Keratinocyte (primary cell): Measurements from ENCODE around the gene RPL29. TPM values are rescaled to one million over a fixed set of nuclear protein-coding genes. Genes with fewer than 3 reads are reported as not detected.
A peak's percentile ranks its signal among the peaks of the same experiment; 100 is the strongest.
"Not testable (repeated sequence)": the region's sequence is repeated elsewhere in the genome, so short reads cannot be mapped to it uniquely, and the experiment has no call there.

Experiments
- DNase-seq: peaks from one replicate; pipeline ENCODE4 v3.0.0-alpha.2; 2011; ENCODE audit warnings: low read depth, missing footprints, low spot score
- FAIRE-seq: peaks from 2 replicates; lab custom pipeline; 2011; peaks lifted over from hg19 to GRCh38; lab: Jason Lieb, UNC
- H2AFZ ChIP-seq: 2 replicates; pipeline ENCODE4 v1.6.0; 2012; ENCODE audit warnings: low read length, control low read depth, inconsistent platforms; ENCODE audit not compliant: control insufficient read depth
- H3K27ac ChIP-seq: 2 replicates; pipeline ENCODE4 v1.5.1; 2011; ENCODE audit warnings: low read length; ENCODE audit not compliant: control insufficient read depth, insufficient read depth
- H3K27me3 ChIP-seq: 3 replicates; pipeline ENCODE4 v1.6.0; 2011; ENCODE audit warnings: low read length; ENCODE audit not compliant: control insufficient read depth, insufficient read depth; ENCODE audit errors: extremely low read depth
- H3K36me3 ChIP-seq, 2 experiments: 2 replicates in 1 of 2; 3 replicates in 1 of 2; pipeline ENCODE4 v1.5.1; 2011; ENCODE audit warnings: low read length in 2 of 2, mild to moderate bottlenecking in 1 of 2; ENCODE audit not compliant: control insufficient read depth in 2 of 2, insufficient read depth in 2 of 2; ENCODE audit errors: extremely low read depth in 1 of 2
- H3K4me1 ChIP-seq: 3 replicates; pipeline ENCODE4 v1.5.1; 2011; ENCODE audit warnings: low read length; ENCODE audit not compliant: control insufficient read depth, insufficient read depth; ENCODE audit errors: extremely low read depth
- H3K4me2 ChIP-seq: 3 replicates; pipeline ENCODE4 v1.6.0; 2011; ENCODE audit warnings: low read depth, low read length; ENCODE audit not compliant: control insufficient read depth, insufficient read depth; ENCODE audit errors: extremely low read depth
- H3K4me3 ChIP-seq, 3 experiments: fragments of 200-600 bp in 1 of 3; sonication (generic) in 1 of 3; 2 replicates in 2 of 3; 3 replicates in 1 of 3; pipeline ENCODE4 v1.5.1; 2011 to 2016; ENCODE audit warnings: low read length in 3 of 3, mild to moderate bottlenecking in 3 of 3, control low read depth in 2 of 3, inconsistent platforms in 1 of 3, low read depth in 1 of 3, mixed read lengths in 1 of 3, mixed run types in 1 of 3, moderate library complexity in 1 of 3; ENCODE audit not compliant: control insufficient read depth in 2 of 3, insufficient read depth in 2 of 3; ENCODE audit errors: extremely low read depth in 1 of 3
- H3K79me2 ChIP-seq: 2 replicates; pipeline ENCODE4 v1.6.0; 2012; ENCODE audit warnings: low read length; ENCODE audit not compliant: control insufficient read depth, insufficient read depth
- H3K9ac ChIP-seq: 3 replicates; pipeline ENCODE4 v1.6.0; 2011; ENCODE audit warnings: low read length; ENCODE audit not compliant: control insufficient read depth, insufficient read depth; ENCODE audit errors: extremely low read depth
- H3K9me1 ChIP-seq: 3 replicates; pipeline ENCODE4 v1.6.0; 2011; ENCODE audit warnings: low read length; ENCODE audit not compliant: control insufficient read depth, insufficient read depth; ENCODE audit errors: extremely low read depth
- H3K9me3 ChIP-seq: 2 replicates; pipeline ENCODE4 v1.5.1; 2012; ENCODE audit warnings: low read depth, low read length; ENCODE audit not compliant: control insufficient read depth
- H4K20me1 ChIP-seq: 3 replicates; pipeline ENCODE4 v1.6.0; 2011; ENCODE audit warnings: low read length; ENCODE audit not compliant: control insufficient read depth, insufficient read depth; ENCODE audit errors: extremely low read depth
- EZH2 ChIP-seq: IDR thresholded peaks from one replicate; pipeline ENCODE4 v1.6.1; 2012; ENCODE audit warnings: inconsistent platforms, mild to moderate bottlenecking, low read length, moderate library complexity
- dilution Hi-C: fragments of 300-500 bp; cut with MboI; formaldehyde crosslinking; loops from one replicate; pipeline ENCODE4 v1.7.0; 2020; ENCODE audit warnings: low sequenced_read_pairs; ENCODE audit not compliant: extremely low pct_ligation_motif_present
- polyA plus RNA-seq, 5 experiments: library from polyadenylated mRNA; depleted of rRNA in 3 of 5; stranded (reverse) in 3 of 5; stranded (forward) in 1 of 5; unstranded in 1 of 5; fragments of >200 nt; gene quantifications; 1 replicate in 1 of 5; 2 replicates in 3 of 5; 3 replicates in 1 of 5; pipeline versions ENCODE4 v1.2.1 to v1.2.3, GENCODE V29; 2011 to 2012; ENCODE audit warnings: missing spikeins in 2 of 5, low read depth in 1 of 5, low replicate concordance in 1 of 5
- TF ChIP-seq, protein P1 (sequence below), 3 experiments: IDR thresholded peaks in 1 of 3; conservative IDR thresholded peaks in 1 of 3; optimal IDR thresholded peaks in 1 of 3; 2 replicates in 2 of 3; 3 replicates in 1 of 3; pipeline versions ENCODE3 to v1.5.1; 2011; ENCODE audit warnings: low read length in 3 of 3, mild to moderate bottlenecking in 3 of 3, moderate library complexity in 2 of 3, control low read depth in 1 of 3, inconsistent platforms in 1 of 3; ENCODE audit not compliant: insufficient read depth in 2 of 3; ENCODE audit errors: extremely low read depth in 1 of 3

The RPL29 gene
- polyA plus RNA-seq, 1 donor (not counting 4 experiments of a cell fraction or from before 2014, with no cell fraction given), result 1,648 TPM

DNA sequence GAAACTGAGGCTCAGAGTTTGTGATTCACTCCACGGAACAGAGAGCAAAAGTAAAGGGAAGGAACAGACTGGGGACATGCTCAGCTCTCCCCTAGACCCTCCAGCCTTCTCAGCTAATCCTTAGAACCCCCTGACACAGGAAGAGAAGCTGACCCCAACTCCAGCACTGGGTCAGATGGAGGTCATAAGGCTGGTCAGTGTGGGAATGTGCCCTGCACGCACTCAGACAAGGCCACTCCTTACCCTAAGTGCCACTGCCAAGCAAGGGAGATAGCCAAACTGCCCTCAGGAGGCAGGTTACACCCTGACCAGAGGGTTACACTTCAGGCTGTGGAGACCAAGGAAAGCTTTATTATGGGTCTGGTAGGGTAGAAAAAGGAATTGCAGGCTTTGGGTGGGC is 1.2 kb downstream of the RPL29 start:
- no peak for DNase-seq
- peaks cover 25% of the 10 kb centered on the region for H3K4me1 ChIP-seq
- peaks cover 32% of the 10 kb centered on the region for H3K79me2 ChIP-seq
- no peaks in the 10 kb centered on the region for H3K27me3 ChIP-seq
- peak overlapping the region; percentile 90 for H3K27ac ChIP-seq
- no peak for FAIRE-seq
- H3K9me3 ChIP-seq, result no peaks in the 10 kb centered on the region
- H4K20me1 ChIP-seq, result peaks cover 9% of the 10 kb centered on the region
- H3K9me1 ChIP-seq, result peaks cover 3% of the 10 kb centered on the region
- TF ChIP-seq, protein P1, sequence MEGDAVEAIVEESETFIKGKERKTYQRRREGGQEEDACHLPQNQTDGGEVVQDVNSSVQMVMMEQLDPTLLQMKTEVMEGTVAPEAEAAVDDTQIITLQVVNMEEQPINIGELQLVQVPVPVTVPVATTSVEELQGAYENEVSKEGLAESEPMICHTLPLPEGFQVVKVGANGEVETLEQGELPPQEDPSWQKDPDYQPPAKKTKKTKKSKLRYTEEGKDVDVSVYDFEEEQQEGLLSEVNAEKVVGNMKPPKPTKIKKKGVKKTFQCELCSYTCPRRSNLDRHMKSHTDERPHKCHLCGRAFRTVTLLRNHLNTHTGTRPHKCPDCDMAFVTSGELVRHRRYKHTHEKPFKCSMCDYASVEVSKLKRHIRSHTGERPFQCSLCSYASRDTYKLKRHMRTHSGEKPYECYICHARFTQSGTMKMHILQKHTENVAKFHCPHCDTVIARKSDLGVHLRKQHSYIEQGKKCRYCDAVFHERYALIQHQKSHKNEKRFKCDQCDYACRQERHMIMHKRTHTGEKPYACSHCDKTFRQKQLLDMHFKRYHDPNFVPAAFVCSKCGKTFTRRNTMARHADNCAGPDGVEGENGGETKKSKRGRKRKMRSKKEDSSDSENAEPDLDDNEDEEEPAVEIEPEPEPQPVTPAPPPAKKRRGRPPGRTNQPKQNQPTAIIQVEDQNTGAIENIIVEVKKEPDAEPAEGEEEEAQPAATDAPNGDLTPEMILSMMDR (optimal IDR thresholded peaks at IDR 0.05 in 1 of 3, IDR thresholded peaks at IDR 0.05 in 1 of 3, conservative IDR thresholded peaks at IDR 0.05 in 1 of 3; ENCODE audit: extremely low read depth in 1 of 3, insufficient read depth in 2 of 3, low read length in 3 of 3), result no peak
- no peak for TF ChIP-seq EZH2
- peak overlapping the region; percentile 100 for H3K9ac ChIP-seq
- dilution Hi-C loops, result no loop called here
- peak overlapping the region; percentile 99 for H3K4me2 ChIP-seq
- H3K36me3 ChIP-seq, result peaks cover 23 to 35% of the 10 kb centered on the region in 2 experiments
- no peak overlapping the region for H2AFZ ChIP-seq
- H3K4me3 ChIP-seq, result peak overlapping the region; percentile 79 to 100 (median 99)

DNA sequence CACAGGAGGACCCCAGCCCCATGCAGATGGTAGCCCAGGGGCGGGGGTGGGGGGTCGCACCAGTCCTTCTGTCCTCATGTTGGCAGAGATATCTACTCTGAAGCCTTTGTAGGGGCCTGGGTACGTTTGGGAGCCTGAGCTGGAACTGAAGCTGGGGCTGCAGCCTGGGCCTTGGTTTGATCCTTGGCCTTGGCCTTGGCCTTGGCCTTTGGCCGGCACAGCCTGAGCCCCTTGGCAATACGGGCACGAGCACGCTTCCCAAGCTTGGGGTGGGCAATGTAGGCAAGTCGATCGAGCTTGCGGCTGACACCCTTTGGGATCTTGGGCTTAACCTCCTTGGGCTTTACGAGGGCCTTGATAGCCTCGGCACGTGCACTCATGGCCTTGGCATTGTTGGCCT is 2.0 kb downstream of the RPL29 start:
- peaks cover 23 to 39% of the 10 kb centered on the region in 2 experiments for H3K36me3 ChIP-seq
- H3K9me3 ChIP-seq, DNase-seq, H3K27me3 ChIP-seq, H3K9me1 ChIP-seq, H3K9ac ChIP-seq, dilution Hi-C loops, H4K20me1 ChIP-seq, H3K27ac ChIP-seq, FAIRE-seq, H3K4me3 ChIP-seq, H2AFZ ChIP-seq: not testable (repeated sequence)
- peak overlapping the region; percentile 99 for H3K4me2 ChIP-seq
- peaks cover 25% of the 10 kb centered on the region for H3K4me1 ChIP-seq
- H3K79me2 ChIP-seq, result peaks cover 32% of the 10 kb centered on the region
